Endometrium (tissue), 2 donors: ENCODE results near the gene SUGCT.

Source experiments
- FAIRE-seq: peaks from 2 replicates; lab custom pipeline; 2012; peaks lifted over from hg19 to GRCh38; lab: Jason Lieb, UNC
- donor health status: control.
- donor health status: control.

The SUGCT gene

GRCh38 chr7:40526951-40527715 is 392.3 kb downstream of the SUGCT start:
- FAIRE-seq: no peak

GRCh38 chr7:40527723-40528122 is 392.9 kb downstream of the SUGCT start:
- no peak for FAIRE-seq

DNA sequence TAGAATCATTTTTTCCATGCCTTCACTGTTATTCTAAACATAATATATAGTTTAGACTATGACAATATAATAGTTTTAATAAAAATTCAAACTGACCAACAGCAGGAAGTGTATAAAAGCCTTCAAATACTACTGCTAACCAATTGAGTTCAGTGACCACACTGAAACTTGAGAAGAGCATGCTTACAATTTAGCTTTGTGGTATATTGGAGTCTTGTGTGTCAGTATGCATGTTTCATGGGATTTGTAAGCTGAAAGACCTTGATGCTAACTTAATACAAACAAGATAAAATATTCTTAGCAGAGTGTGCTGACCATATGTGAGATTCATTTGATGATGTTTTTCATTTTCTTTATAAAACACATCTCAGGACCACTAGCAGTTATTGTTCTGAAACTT is 395.5 kb downstream of the SUGCT start:
- no peak for FAIRE-seq

DNA sequence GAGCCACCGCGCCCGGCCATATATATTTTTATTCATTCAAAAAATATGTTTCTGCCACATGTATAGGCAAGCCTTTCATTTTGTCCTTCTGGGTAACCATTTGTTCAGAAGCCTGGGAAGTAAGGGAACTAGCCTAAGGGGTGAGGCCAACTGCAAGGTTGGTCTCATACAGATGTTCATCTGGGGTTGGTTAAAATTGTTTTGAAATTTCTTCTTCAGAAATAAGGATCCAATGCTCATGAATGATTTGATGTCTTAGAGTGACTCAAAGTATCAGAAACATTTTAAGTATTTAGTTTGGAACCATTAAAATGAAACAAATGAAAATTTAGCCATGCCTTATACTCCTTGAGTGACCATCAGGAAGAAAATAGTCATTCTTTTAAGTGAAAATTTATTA is 397.2 kb downstream of the SUGCT start:
- no peak for FAIRE-seq

DNA sequence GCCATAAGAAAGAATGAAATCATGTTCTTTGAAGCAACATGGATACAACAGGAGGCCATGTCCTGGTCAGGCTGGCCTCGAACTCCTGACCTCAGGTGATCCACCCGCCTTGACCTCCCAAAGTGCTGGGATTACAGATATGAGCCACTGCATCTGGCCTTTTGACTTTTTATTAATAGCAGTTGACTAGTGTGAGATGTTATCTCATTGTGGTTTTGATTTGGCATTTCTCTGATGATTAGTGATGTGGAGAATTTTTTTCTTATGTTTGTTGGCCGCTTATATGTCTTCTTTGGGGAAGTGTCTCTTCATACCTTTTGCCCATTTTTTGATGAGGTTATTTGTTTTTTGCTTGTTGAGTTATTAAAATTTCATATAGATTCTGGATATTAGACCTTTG is 400.9 kb downstream of the SUGCT start:
- no peak for FAIRE-seq

DNA sequence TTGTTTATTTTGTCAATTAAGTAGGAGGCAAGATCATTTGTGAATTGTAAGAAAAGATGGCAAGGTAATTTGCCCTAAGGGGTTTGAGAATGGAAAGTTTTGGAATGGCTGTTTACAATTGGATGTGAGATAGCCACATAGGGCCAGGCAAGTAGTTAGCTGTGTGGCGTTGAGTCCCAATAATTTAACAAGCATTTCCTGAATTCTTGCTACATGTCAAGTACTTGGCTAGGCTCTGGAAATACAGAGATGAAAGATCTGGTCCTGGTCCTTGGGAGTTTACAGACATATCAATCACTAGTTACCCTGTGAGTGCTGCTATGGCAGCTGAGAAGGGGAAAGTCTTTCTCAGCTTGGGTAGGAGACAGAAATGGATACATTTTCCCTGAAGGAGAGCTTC is 401.6 kb downstream of the SUGCT start:
- FAIRE-seq: no peak

GRCh38 chr7:40538281-40538680 is 403.5 kb downstream of the SUGCT start:
- no peak for FAIRE-seq

DNA sequence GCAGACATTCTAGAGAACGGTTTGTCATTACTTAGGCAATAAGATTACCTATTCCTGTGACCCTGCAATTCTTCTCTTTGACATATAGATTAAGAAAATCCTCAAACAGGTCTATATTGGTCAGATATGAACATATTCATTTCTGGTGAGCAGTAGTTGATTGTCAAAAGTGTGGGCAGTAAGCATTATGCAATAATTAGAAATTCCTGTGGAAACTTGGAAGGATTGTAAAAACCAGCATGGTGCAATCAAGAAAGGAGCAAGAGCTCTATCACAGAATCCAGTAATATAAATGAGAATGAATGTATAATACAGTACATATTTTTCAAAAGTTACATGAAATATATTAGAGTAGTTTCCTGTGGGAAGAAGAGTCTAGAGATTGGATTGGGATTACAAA is 406.5 kb downstream of the SUGCT start:
- FAIRE-seq: no peak

- FAIRE-seq: peak; percentile 92
These were observed 408.4 kb downstream of the SUGCT start for GRCh38 chr7:40542982-40543741.

GRCh38 chr7:40544221-40544723 is 409.5 kb downstream of the SUGCT start:
- no peak for FAIRE-seq

DNA sequence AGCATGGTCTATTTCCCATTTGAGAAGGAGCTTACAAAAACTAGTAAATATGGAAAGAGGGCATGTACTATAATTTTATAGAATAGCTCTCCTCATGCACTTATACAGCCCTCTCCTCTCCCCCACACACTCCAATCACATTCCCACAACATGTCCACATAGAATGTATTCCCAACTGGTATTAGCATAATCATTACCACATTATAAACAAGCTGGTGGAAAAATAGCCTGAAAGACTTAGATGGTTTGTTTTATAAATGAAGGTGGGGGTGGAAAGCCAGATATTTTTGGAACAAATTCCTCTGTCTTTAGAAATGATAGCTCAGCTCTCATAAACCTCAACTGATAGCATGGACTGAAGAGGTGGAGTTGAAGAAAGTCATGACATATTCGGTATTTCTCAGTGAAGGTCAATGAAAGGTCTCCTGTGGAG is 410.1 kb downstream of the SUGCT start:
- peak; percentile 81 for FAIRE-seq

DNA sequence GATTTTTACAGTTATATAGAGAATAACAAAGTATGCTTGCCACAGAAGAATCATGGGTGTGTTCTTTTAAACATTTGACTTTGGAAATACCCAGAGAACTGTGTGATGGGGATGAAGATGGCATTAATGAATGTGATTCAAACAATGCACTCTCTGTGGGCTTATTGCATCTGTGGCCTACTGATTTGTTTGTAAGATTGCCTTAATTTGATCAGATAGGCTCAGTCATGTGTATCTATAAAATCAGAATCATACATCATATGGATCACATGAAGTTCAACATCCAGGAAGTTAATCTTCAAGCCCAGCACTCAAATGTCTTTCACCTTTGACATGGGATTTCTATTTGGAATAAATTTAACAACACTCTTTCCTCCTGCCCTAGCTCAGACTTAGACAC is 410.9 kb downstream of the SUGCT start:
- no peak for FAIRE-seq

- no peak for FAIRE-seq
These were observed 412.1 kb downstream of the SUGCT start for GRCh38 chr7:40546616-40547501.

DNA sequence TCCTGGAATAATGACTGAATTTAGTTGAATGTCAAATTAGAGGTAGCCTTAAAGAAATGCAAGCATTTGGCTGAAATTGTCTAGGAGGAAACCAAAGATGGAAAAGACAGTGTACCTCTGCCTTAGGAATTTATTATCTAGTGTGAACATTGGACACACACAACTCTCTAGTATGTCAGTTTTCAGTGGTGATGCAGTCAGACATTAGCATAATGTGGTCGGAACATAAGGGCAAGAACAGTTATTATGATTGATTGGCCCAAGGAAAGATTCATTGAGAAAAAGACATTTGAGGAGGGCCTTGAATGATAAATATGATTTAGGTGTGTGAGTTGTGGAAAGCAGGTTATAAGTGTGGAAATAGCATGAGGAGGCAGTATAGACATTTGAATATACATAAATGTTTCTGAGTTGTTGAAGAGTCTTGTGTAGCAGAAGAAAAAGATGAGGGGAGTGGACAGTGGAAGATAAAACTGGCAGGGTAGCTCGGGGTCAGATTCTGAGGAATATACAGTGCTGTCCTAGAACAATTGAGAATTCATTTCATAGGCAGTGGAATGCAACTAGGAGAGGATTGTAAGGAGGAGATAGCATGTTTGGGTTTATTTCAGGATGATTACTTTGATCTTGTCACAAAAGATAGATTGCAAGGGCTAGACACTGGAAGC is 414.7 kb downstream of the SUGCT start:
- FAIRE-seq: no peak

DNA sequence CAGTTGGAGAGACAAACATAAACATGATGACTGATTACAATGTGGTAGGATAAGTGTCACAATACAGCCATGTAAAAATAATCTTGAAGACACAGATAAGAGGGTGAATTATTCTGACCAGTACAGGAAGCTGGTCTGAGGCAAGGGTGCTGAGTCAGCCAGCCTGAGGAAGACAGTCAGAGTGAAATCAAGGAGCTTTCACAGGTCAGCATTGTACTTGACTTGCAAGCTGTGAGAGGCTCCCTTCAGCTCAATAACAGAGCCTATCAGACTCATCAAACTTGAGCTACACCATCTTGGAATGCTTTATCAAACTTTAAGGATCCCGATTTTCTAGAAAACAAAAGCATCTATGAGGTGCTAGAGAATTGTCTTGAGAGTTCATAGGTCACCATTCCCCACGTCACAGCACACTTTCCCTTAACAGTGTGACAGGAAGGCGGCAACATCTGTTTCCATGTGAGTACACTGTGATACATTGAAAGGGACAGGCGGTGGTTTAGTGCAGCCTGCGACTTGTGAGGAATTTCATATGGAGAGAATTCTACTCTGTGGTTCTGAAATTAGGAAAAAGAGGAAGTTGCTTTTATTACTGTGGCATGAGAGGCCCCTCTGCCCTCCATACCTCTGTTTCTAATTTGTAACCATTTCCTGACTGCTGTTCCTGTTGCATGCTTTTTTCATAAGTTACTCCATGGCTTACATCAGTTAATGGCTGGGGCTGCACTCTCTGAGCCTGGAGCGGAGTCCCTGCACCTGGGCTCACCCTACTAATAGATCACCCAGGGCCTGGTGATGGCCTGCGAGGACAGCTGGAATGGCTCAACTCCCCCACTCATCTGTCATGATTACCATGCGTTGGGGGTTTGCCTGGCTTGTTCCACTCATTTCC is 417.1 kb downstream of the SUGCT start:
- no peak for FAIRE-seq

DNA sequence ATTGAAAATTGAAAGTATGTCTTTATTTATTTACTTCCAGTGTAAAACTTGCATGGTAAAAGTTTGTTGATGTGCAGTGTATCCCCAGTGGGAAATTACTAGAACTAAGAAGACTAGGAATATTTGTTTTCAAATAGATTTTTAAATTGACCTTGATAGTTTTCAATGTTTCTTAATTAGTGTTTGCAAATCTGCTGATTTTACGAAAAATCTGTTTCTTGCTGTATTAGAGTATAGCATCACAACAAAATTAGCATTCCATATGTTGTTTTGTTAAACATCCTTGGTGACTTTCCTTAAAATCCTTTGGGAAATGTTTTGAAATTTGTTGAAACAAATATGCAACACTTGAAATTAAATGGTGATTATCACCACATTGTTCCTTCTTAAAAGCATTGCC is 425.9 kb downstream of the SUGCT start:
- FAIRE-seq: no peak

- FAIRE-seq: no peak
These were observed 432.1 kb downstream of the SUGCT start for GRCh38 chr7:40566879-40567278.

DNA sequence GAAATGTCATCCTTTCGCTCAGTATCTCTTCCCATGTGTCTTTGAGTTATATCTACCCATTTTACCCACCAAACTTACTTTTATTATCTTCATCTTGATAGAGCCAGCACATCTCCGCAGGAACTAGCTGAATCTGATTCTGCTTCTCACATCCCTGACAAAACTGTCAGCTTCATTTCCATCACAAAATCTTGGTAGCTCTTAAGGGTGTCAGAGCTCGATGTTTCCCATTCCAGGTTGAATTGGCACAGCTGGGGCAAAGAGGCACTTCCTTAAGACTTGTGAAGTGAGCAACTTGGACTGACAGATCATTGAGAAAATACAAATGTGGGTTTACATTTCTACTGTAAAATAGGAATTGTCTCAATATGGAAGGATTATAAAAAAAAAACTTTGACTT is 434.5 kb downstream of the SUGCT start:
- no peak for FAIRE-seq

DNA sequence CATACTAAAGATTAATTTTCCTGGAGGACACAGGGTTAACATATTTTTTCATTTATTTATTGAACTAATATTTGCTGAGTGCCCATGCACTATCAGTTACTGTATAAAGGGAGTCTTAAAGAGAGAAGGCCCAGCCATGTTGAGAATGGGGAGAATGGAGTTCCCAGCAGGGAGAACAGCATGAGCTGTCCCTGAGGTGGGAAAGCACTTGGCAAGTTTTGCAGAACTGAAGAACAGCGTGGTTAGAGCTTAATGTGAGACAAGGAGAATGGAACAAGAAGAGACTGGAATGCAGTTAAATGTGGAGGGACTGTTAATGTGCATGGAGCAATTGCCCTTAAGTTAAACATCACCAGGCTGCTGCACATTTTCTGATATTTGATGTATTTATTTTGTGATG is 435.4 kb downstream of the SUGCT start:
- no peak for FAIRE-seq

- no peak for FAIRE-seq
These were observed 437.0 kb downstream of the SUGCT start for GRCh38 chr7:40571796-40572195.
